ENCODE results near the gene CST9L.
"Not testable (repeated sequence)": the region's sequence is repeated elsewhere in the genome, so short reads cannot be mapped to it uniquely, and the experiment has no call there.

CST9L gene

GRCh38 chr20:23601715-23602114, 33.4 kb upstream of the CST9L start:
- no peak for TF ChIP-seq ZNF274 (IDR thresholded peaks at IDR 0.05; ENCODE audit: low read depth, low read length)
- H3K4me3 ChIP-seq (ENCODE audit: low read length): no peak overlapping the region

GRCh38 chr20:23598481-23598880, 30.2 kb upstream of the CST9L start:
- no peak for TF ChIP-seq ZNF274 (IDR thresholded peaks at IDR 0.05; ENCODE audit: low read depth, low read length)
- H3K4me3 ChIP-seq (ENCODE audit: low read length): no peak overlapping the region

GRCh38 chr20:23596579-23597250, 28.4 kb upstream of the CST9L start:
- H3K4me3 ChIP-seq (ENCODE audit: low read length): no peak overlapping the region
- no peak for TF ChIP-seq ZNF274 (IDR thresholded peaks at IDR 0.05; ENCODE audit: low read depth, low read length)

GRCh38 chr20:23595941-23596340, 27.7 kb upstream of the CST9L start:
- H3K4me3 ChIP-seq (ENCODE audit: low read length): no peak overlapping the region
- TF ChIP-seq ZNF274 (IDR thresholded peaks at IDR 0.05; ENCODE audit: low read depth, low read length): no peak

GRCh38 chr20:23588434-23589403, 20.4 kb upstream of the CST9L start:
- no peak overlapping the region; the same call in 1 of the 2 replicates for H3K4me3 ChIP-seq (ENCODE audit: low read length)
- no peak for TF ChIP-seq ZNF274 (IDR thresholded peaks at IDR 0.05; ENCODE audit: low read depth, low read length)

GRCh38 chr20:23587631-23588030, 19.3 kb upstream of the CST9L start:
- no peak for TF ChIP-seq ZNF274 (IDR thresholded peaks at IDR 0.05; ENCODE audit: low read depth, low read length)

GRCh38 chr20:23586735-23587525, 18.6 kb upstream of the CST9L start:
- TF ChIP-seq ZNF274 (IDR thresholded peaks at IDR 0.05; ENCODE audit: low read depth, low read length): no peak
- no peak overlapping the region for H3K4me3 ChIP-seq (ENCODE audit: low read length)

More at GRCh38 chr20:23587631-23588030, 19.3 kb upstream of the CST9L start:
- no peak overlapping the region for H3K4me3 ChIP-seq (ENCODE audit: low read length)

GRCh38 chr20:23585808-23586734, 17.8 kb upstream of the CST9L start:
- TF ChIP-seq ZNF274 (IDR thresholded peaks at IDR 0.05; ENCODE audit: low read depth, low read length): no peak
- no peak overlapping the region for H3K4me3 ChIP-seq (ENCODE audit: low read length)

- H3K4me3 ChIP-seq (ENCODE audit: low read length): no peak overlapping the region
- no peak for TF ChIP-seq ZNF274 (IDR thresholded peaks at IDR 0.05; ENCODE audit: low read depth, low read length)
These were observed 17.1 kb upstream of the CST9L start for GRCh38 chr20:23585449-23585807.

GRCh38 chr20:23584434-23585199, 16.3 kb upstream of the CST9L start:
- TF ChIP-seq ZNF274 (IDR thresholded peaks at IDR 0.05; ENCODE audit: low read depth, low read length): no peak

GRCh38 chr20:23583526-23583925, 15.2 kb upstream of the CST9L start:
- TF ChIP-seq ZNF274 (IDR thresholded peaks at IDR 0.05; ENCODE audit: low read depth, low read length): no peak
- H3K4me3 ChIP-seq (ENCODE audit: low read length): no peak overlapping the region

More at GRCh38 chr20:23584434-23585199, 16.3 kb upstream of the CST9L start:
- H3K4me3 ChIP-seq (ENCODE audit: low read length): no peak overlapping the region

- no peak overlapping the region for H3K4me3 ChIP-seq (ENCODE audit: low read length)
These were observed 14.0 kb upstream of the CST9L start for GRCh38 chr20:23582293-23582692.

GRCh38 chr20:23581833-23582232, 13.5 kb upstream of the CST9L start:
- H3K4me3 ChIP-seq (ENCODE audit: low read length): not testable (repeated sequence)

More at GRCh38 chr20:23582293-23582692, 14.0 kb upstream of the CST9L start:
- no peak for TF ChIP-seq ZNF274 (IDR thresholded peaks at IDR 0.05; ENCODE audit: low read depth, low read length)
